ENCODE measurements around the gene RAD52.

The RAD52 gene

GRCh38 chr12:868722-869121 is 80.8 kb downstream of the RAD52 start:
- TF ChIP-seq CTCF (conservative IDR thresholded peaks at IDR 0.05) = 0 out of 2 replicates have a peak, but pooled peaks have one; percentile 8
- TF ChIP-seq ZFX (IDR thresholded peaks at IDR 0.05) = no peak
- H3K27ac ChIP-seq = no peak overlapping the region

- TF ChIP-seq CTCF (conservative IDR thresholded peaks at IDR 0.05) (no peak), ZFX (IDR thresholded peaks at IDR 0.05) (no peak)
- H3K27ac ChIP-seq = no peak overlapping the region
Observed at GRCh38 chr12:867905-868304, 81.6 kb downstream of the RAD52 start.

- no peak for TF ChIP-seq CTCF (conservative IDR thresholded peaks at IDR 0.05)
- no peak for TF ChIP-seq ZFX (IDR thresholded peaks at IDR 0.05)
- no peak overlapping the region for H3K27ac ChIP-seq
Observed at GRCh38 chr12:865614-866013, 83.9 kb downstream of the RAD52 start.

GRCh38 chr12:863285-863684 is 86.2 kb downstream of the RAD52 start:
- no peak overlapping the region for H3K27ac ChIP-seq
- TF ChIP-seq ZFX (IDR thresholded peaks at IDR 0.05) (no peak), CTCF (conservative IDR thresholded peaks at IDR 0.05) (no peak)

- TF ChIP-seq ZFX (IDR thresholded peaks at IDR 0.05) = no peak
- no peak for TF ChIP-seq CTCF (conservative IDR thresholded peaks at IDR 0.05)
- no peak overlapping the region for H3K27ac ChIP-seq
Observed at GRCh38 chr12:862303-862911, 87.1 kb downstream of the RAD52 start.
